HepG2 (cell line): ENCODE measurements around the gene INHBC. TPM values are rescaled to one million over a fixed set of nuclear protein-coding genes. Genes with fewer than 3 reads are reported as not detected.

ENCODE experiments used
- ARID4A ChIP-seq: sonication (generic); formaldehyde crosslinking; IDR thresholded peaks from 2 replicates; pipeline ENCODE4 v1.5.0; 2020; ENCODE audit warnings: mild to moderate bottlenecking, missing genetic modification reagents, borderline replicate concordance
- GATAD1 ChIP-seq: IDR thresholded peaks from 2 replicates; pipeline ENCODE4 v1.6.1; 2016; ENCODE audit warnings: missing genetic modification reagents, missing compliant biosample characterization
- HNRNPK ChIP-seq: fragments of 200-400 bp; formaldehyde crosslinking; IDR thresholded peaks from 2 replicates; pipeline ENCODE4 v1.6.1; 2018; ENCODE audit warnings: low read length, low read depth, moderate library complexity, mild to moderate bottlenecking; ENCODE audit not compliant: poor library complexity, severe bottlenecking
- PITX1 ChIP-seq: sonication (generic); formaldehyde crosslinking; IDR thresholded peaks from 2 replicates; pipeline ENCODE4 v1.5.1; 2020; ENCODE audit warnings: mild to moderate bottlenecking, missing genetic modification reagents
- RFXANK ChIP-seq: IDR thresholded peaks from 2 replicates; pipeline ENCODE4 v1.6.1; 2016
- SKIL ChIP-seq: sonication (generic); formaldehyde crosslinking; IDR thresholded peaks from 2 replicates; pipeline ENCODE4 v1.8.0; 2022; ENCODE audit warnings: missing genetic modification reagents, mild to moderate bottlenecking, moderate library complexity, borderline replicate concordance
- ZBTB7A ChIP-seq: sonication (generic); formaldehyde crosslinking; IDR thresholded peaks from 2 replicates; pipeline ENCODE4 v1.8.0; 2022; ENCODE audit warnings: mild to moderate bottlenecking, missing genetic modification reagents
- ZNF142 ChIP-seq: sonication (generic); formaldehyde crosslinking; IDR thresholded peaks from 2 replicates; pipeline ENCODE4 v1.4.0; 2020; ENCODE audit warnings: missing genetic modification reagents
- polyA plus RNA-seq, 8 experiments: library from polyadenylated mRNA; depleted of rRNA in 3 of 8; stranded (reverse) in 7 of 8; unstranded in 1 of 8; fragments of >200 nt; fragmentation: Illumina TruSeq in 4 of 8; extraction: Trizol in 4 of 8; gene quantifications; 2 replicates each; pipeline versions ENCODE4 v1.2.1 to v1.2.3, GENCODE V29; 2011 to 2016; ENCODE audit warnings: low read depth in 4 of 8, missing spikeins in 1 of 8, mixed read lengths in 1 of 8; ENCODE audit not compliant: insufficient read depth in 1 of 8
- total RNA-seq, 5 experiments: library from RNA; depleted of rRNA; stranded (reverse); fragments of >200 nt; fragmentation: Illumina TruSeq; extraction: Trizol; gene quantifications; 2 replicates each; pipeline ENCODE4 v1.2.3, GENCODE V29; 2016; ENCODE audit warnings: low read depth in 1 of 5
- TF ChIP-seq, protein P1 (sequence below): sonication (generic); formaldehyde crosslinking; IDR thresholded peaks from 2 replicates; pipeline ENCODE4 v1.4.0; 2020; ENCODE audit warnings: missing genetic modification reagents, low read depth, mild to moderate bottlenecking, borderline replicate concordance
- TF ChIP-seq, protein P2 (sequence below): sonication (generic); formaldehyde crosslinking; IDR thresholded peaks from 2 replicates; pipeline ENCODE4 v1.4.0; 2020; ENCODE audit warnings: missing genetic modification reagents

INHBC gene
- total and polyA plus RNA-seq, 2 of the 13 experiments (the other 11 are each of a cell fraction or from before 2014, with no cell fraction given): 1.8 to 13.8 TPM

DNA sequence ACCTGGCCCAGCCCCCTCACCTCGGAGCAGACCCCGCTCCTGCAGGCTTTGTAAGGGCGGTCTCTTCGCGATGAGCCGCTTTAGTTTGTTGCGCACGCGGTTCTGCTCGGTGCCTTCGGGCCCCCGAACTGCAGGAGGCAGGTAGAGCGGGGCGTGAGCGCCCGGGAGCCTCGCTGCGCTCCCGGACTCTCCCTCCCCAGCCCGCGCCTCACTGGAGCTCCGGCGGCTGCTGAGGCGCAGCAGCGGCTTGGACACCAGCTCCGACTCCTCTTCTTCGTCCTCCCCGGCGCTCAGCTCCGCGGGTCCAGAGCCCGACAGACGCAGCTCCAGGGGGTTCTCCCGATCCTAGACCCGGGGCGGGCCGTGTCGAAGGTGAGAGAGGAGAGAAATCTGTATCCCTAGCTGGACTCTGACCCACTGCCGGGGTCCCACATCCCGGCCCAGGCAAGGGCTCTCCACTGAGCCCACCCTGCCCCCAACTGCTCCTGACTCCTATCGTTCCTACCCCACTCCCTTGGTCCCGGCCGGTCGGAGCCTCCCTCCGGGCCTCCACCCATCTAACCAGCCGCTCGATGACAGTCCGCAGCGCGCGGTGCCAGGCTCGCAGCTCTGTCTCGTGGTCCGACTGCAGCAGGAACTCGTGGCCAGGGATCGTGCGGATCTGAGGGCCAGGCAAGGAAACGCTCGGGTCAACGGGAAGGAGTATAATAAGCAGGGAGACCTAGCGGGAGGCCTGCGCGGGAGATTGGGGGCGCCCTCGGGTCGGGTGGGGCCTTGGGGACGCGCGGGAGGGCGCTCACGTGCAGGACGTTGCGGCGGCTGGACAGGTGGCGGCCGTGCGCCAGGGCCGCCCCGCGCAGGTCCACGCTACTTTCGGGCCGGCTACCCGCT is 40.9 kb downstream of the INHBC start (continued):
- TF ChIP-seq ARID4A (CRISPR knock-in tag) (peak; percentile 41), PITX1 (CRISPR knock-in tag) (0 out of 2 replicates have a peak, but pooled peaks have one; percentile 18), SKIL (0 out of 2 replicates have a peak, but pooled peaks have one; percentile 17), ZNF142 (peak; percentile 76; the same call in 1 of the 2 replicates), HNRNPK (peak; percentile 43), GATAD1 (CRISPR knock-in tag) (no peak), RFXANK (CRISPR knock-in tag) (no peak), ZBTB7A (CRISPR knock-in tag) (0 out of 2 replicates have a peak, but pooled peaks have one; percentile 34)
- TF ChIP-seq, protein P1, sequence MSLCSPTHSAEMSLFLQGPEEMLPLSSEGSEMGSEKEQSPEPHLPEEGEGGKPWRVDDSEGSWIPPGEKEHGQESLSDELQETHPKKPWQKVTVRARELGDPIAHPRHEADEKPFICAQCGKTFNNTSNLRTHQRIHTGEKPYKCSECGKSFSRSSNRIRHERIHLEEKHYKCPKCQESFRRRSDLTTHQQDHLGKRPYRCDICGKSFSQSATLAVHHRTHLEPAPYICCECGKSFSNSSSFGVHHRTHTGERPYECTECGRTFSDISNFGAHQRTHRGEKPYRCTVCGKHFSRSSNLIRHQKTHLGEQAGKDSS: no peak
- TF ChIP-seq, protein P2, sequence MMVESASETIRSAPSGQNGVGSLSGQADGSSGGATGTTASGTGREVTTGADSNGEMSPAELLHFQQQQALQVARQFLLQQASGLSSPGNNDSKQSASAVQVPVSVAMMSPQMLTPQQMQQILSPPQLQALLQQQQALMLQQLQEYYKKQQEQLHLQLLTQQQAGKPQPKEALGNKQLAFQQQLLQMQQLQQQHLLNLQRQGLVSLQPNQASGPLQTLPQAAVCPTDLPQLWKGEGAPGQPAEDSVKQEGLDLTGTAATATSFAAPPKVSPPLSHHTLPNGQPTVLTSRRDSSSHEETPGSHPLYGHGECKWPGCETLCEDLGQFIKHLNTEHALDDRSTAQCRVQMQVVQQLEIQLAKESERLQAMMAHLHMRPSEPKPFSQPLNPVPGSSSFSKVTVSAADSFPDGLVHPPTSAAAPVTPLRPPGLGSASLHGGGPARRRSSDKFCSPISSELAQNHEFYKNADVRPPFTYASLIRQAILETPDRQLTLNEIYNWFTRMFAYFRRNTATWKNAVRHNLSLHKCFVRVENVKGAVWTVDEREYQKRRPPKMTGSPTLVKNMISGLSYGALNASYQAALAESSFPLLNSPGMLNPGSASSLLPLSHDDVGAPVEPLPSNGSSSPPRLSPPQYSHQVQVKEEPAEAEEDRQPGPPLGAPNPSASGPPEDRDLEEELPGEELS: no peak
